ENCODE results near the gene RORC.

GRCh38 chr1:151851886-151852285, 20.3 kb upstream of the RORC start:
- TF ChIP-seq POLR2A (IDR thresholded peaks at IDR 0.05): no peak
- TF ChIP-seq, protein P1, sequence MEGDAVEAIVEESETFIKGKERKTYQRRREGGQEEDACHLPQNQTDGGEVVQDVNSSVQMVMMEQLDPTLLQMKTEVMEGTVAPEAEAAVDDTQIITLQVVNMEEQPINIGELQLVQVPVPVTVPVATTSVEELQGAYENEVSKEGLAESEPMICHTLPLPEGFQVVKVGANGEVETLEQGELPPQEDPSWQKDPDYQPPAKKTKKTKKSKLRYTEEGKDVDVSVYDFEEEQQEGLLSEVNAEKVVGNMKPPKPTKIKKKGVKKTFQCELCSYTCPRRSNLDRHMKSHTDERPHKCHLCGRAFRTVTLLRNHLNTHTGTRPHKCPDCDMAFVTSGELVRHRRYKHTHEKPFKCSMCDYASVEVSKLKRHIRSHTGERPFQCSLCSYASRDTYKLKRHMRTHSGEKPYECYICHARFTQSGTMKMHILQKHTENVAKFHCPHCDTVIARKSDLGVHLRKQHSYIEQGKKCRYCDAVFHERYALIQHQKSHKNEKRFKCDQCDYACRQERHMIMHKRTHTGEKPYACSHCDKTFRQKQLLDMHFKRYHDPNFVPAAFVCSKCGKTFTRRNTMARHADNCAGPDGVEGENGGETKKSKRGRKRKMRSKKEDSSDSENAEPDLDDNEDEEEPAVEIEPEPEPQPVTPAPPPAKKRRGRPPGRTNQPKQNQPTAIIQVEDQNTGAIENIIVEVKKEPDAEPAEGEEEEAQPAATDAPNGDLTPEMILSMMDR (IDR thresholded peaks at IDR 0.05): no peak
